SW 1271 (cell line): ENCODE measurements around the gene ALDH3B2.
"Not testable (repeated sequence)": the region's sequence is repeated elsewhere in the genome, so short reads cannot be mapped to it uniquely, and the experiment has no call there.

Source experiments
- DNase-seq, 2 experiments: peaks; one replicate each; lab custom pipeline; 2025; lab: John Stamatoyannopoulos, UW

ALDH3B2 gene

DNA sequence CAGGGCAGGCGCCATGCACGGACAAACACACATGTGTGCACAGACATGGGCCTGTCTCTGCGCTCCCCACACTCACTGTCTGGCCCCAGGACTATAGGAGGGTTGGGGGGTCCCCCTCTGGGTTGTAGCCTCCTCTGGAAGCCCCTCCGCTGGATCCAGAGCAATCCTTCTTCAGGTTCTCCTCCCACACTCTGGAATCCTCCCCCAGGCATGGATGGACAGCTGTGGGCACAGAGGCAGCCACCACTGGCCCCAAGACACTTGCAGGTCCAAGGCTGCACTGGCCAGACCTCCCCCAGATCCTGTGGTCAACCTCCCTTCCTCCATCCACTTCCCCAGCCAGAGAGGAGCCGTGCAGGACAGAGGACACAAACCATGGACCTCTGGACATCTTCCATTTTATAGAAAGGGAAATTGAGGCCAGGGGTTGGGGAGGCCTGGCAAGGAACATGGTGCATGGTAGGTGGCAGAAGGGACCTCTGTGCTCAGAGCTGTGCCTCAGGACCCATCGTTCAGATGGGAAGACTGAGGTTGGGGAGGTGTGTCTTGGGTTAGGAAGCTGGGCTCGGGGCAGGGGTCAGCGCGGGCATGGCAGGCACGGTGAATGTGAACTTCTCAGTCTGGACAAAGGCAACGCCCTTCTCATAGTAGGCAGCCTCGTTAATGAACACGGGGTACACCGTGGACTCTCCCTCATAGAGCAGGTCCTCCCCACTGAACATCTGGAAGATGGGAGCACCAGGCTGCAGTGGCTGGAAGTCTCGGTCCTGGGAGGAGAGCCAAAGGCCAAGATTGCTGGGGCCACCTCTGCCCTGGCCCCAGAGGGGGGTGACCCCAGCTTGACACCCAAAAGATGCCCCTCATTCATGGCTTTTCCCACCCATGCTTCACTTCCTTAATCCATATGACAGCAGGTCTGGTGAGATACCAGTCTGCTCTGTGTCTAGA lies 32.0 kb downstream of the ALDH3B2 start:
- no peak for DNase-seq

DNA sequence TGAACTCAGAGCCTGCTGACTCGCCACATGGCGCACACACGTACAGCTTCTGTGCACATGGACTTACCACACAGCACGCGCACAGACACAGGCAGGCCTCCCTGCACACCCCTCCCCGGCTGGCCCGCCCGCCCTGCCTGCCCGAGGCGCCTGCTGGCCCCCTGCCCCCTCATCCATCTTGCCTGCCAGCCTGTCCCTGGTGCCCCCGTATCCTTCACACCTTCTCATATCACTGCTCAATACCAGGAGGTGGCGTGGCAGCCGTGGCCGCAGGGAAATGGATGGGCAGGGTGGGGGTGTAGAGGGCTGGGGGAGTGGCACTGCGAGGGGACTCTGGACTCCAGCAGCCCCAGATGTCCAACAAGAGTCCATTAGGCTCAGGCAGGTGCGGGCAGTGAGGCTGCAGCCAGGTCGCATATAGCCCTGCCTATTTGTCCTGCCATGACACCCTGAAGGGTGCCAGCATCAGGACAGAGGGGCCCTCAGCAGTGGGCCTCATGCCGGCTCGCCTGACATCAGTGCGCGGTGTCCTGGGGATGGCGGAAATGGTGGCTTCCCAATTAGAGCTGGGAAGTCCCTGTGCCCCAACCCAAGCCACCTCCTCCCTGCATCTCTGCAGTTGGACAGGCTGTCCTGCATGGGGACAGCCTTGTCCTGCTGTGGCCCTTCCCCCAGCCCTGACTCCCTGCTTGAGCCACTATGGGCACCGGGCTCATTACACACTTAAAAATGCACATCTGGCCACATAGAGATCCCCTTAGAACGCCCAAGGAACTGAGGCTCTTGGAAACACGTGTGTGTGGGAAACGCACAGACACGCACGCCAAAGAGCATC lies 32.9 kb downstream of the ALDH3B2 start:
- DNase-seq = no peak

DNA sequence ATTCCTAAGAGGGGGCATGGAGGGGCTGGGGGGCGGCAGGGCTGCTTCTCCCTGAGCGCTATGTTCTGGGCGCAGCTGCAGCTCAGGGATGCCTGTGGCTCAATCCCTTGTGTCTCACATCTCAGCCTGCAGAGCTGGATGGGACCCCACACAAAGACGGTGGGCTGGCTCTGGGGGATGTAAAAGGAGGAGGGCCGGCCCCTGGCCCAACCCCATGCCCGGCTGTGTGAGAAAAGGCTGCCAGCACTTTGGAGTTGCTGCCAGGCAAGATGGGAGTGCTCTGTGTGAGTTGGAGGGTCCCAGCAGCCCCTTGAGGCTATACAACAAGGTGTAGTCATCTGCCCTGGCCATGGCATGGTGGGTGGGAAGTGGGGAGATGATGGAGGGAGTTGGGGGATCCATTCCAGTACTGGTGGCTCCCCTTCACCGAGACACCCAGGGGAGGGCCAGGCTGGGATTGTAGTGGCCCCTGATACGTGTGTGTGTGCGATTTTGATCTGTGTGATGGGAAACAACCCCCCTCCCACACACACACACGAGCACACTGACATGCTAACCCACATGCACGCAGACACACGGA lies 33.6 kb downstream of the ALDH3B2 start:
- no peak for DNase-seq

DNA sequence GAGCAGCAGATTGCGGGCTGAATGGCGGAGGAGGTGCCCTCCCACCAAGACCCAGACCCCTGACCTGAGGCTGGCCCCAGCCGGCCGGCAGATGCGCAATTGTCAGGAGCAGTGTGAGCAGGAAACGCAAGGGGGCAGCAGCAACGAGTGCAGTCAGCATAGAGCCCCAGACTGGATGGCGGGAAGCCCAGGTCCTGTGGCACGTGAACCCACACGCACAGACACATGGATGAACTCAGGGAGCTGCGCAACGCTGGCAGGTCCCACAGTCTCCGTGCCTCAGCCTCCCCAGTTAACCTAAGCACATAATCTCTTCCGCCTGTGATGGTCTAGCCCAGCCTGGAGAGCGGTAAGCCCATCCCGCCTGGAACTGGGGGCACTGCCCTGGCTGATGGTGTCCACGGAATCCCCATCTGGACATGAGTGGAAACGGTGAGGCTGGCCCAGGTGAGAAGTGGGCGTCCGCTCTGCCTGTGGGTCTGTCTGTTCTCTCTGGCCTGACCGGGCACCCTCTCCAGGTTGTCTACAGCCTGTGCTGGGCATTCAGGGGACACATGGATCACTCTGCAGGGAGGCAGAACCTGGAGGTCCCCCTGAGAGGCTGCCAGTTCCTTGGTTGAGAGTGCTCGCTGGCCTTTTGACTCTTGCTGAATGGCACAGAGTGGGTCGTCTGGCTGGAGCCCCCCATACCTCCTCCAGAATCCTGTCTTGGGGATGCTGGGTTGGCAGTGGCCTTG lies 34.2 kb downstream of the ALDH3B2 start:
- peak in 1 of 2 experiments; percentile 56 for DNase-seq

DNA sequence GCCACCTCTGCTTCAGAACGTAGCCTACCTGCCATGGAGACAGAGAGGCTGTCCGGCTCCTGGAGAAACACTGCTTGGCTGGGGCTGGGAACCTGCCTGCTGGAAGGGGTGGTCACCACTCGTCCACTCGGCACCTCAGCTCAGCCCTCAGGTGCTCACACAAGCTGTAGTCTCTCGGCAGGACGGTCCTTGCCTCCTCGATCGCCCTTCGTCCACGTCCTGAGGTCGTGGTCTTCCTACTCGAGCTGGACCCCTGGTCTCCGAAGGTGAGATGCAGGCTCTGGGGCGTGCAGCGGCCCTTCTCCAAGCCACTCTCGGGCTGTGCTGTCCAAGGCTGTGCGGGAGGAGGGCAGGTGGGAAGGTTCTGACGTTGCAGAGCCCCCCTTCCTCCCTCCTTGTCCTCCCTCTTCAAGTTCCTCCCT lies 35.0 kb downstream of the ALDH3B2 start, which contains the start of gene TBX10:
TSS of gene TBX10 (minus strand) at position 326 of the 422 bp plus-strand sequence. CDS start at position 35, 291 bp downstream.
- no peak for DNase-seq

DNA sequence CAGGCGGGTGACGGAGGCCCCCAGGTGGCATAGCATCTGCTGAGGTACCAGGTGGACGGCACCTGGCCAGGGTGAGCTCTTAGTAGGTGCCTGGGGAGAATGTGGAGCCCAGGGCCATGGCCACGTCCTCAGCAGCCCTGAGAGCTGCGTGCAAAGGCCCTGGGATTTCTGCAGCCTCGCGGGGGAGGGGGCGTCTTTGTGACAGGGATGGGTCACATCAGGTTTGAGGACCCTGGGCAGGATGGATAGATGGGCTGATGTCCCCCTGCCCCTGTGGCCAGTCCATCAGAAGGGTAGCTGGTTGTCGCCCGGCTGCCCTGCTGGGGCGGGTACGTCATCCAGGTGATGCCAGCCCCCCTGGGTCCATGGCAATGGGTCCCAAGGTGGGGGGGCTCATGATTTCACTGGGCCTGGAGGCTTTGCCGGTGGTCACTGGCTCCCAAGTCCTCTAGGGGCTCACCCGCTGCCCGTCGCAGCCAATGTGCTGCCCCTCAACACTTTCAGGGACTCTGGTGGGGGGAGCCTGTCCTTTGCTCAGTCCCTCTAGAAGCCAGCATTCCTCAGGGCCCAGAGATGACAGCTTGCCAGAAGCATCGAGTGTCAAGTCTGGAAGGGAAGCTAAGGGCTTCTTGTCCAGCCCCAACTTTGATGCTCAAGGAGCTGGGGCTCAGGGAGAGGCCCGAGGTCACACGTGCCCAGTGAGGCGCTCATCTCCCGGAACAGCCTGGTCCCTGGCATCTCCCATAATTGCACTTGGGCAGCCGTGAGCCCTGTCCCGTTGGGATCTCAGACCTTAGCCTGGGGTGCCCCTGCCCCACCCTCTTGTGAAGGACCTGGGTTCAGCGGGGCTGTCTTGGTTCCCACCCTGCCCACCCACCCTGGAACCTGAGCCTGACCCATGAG lies 35.6 kb downstream of the ALDH3B2 start:
- no peak for DNase-seq

DNA sequence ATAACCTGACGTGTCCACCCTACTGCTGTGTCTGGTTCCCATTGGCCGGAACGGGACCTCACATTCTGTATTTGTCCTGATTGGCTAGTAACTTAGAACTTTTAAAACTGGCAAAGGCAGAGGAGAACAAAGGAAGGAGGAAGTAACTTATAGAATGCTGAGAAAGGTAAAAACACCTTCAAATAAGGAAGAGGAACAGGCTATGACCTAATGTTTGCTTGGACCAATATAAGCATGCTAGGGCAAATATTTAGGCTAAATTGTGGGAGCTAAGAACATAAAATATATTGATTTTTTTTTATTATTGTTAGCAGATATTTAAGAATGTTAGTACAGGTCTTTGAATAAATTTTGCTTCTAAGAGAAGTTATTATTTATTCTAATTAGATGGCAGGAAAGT lies 37.0 kb downstream of the ALDH3B2 start:
- DNase-seq = not testable (repeated sequence)

DNA sequence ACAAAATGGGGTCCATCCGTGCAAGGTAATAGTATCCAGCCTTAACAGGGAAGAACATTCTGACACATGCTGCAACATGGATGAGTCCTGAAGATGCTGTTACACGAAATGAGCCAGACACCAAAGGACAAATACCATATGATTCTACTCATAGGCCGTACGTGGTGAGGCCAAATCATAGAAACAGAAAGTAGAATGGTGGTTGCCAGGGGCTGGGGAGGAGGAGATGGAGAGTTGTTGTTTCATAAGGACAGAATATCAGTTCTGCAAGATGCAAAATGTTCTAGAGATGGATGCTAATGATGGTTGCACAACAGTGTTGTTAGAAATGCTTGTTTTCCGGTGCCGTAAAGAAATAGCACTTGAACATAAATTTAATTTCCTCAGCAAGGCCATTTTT lies 37.5 kb downstream of the ALDH3B2 start:
- DNase-seq = no peak

DNA sequence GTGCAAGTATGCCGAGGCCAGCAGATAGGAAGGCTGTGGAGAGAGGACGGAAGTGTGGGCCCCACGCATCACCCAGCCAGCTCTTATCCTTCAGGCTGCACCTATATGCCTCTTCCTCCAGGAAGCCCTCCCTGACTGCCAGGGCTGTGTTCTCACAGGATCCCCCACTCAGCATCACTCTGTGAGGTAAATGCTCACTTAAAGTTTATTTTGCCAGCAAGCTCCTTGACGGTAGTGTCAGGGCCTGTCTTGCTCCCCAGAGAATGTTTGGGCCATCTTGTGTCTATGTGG lies 39.2 kb downstream of the ALDH3B2 start:
- DNase-seq = no peak

DNA sequence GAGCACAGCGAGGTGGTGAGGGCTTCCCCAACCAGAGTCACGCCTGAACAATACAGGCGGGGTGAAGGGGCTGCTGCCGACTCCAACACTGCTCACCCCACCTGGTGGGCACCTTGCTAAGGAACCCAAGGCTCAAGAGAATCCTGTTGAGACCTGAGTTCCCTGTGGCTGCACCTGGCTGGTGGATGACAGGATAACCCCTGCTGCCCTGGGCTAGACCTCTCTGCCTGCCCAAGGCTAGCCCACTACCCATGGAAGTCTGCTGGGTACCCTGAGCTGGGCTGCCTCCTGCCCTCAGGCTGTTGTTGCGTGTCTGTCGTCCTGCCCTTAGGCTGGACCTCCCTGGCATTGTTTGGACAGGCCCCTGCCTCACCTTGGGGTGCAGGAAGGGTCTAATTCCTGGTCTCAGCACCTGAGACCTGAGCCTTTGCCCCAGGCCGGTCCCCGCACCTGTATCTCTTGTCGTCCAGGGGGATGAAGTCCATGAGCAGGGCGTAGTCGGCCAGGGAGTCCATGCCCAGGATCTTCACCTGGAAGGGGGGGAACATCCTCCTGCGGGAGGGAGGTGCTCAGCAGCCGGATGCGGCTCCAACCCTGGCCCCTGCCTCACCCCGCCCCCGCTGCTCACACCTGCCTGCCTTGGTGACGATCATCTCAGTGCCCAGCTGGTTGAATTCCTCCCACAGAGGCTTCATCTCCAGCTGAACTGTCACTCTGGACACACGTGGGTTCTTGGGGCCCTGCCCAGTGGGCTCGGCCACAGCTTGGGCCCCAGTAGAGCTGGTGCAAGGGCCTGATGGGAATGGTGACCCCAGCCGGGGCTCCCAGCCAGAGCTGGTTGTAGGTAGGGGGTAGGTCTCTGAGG lies 39.8 kb downstream of the ALDH3B2 start:
- no peak for DNase-seq

DNA sequence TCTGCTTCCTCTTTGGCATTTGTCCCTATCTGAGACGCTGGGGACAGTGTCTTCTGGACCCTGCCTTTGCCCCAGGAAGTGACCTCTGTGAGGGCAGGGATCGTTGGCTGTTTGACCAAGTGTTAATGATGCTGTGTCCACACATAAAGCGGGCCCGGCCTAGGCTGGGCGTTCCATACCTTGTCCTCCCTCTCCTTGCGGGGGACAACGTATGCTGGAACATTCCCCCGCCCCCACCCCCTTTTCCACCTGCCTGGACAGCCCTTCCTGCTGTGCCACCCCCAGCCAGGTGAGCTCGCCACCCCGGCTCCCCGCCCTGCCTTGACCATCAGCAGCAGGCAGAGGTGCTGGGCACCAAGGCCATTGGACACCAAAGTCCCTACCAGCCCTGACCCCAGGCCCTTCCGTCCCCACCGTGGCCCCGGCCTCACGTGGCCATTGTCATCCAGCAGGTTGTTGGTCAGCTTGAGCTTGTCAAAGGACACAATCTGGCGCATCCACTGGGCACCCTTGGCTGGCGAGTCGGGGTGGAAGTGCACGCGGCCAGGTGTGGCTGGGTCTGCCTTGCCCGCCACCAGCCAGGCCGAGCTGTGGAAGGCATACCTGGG lies 40.6 kb downstream of the ALDH3B2 start:
- DNase-seq = no peak

DNA sequence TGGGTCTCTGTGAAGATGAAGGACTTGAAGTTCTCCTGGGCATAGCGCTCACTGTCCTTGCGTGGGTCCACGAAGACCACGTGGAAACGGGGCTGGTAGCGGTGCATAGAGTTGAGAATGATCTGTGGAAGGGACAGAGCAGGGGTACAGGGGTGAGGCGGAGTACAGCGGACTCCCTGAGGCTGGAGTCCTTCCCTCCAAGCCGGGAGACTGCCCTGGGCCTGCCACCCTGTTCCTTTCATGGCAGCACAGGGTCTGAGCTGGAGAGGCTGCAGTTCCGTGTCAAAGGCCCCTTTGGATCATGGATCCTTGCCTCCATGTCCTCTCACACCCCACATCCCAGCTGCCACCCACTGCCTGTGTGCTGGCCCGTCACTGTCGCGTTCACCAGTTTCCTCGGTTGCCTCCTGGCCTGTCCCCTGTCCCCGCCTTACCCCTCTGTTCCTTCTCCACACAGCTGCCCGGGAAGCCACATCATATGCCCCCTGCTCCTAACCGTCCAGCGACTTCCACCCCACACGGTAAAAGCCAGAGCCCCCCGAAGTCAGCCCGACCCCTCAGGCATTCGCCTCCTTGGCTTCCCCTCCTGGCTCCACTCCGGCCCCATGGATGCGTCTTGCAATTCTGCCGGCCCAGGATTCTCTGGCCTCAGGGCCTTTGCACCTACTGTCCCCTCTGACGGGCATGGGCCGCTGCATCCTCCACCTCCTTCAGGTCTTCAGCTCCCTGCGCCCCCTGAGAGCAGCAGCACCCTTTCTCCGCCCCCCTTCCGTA lies 41.3 kb downstream of the ALDH3B2 start:
- no peak for DNase-seq

DNA sequence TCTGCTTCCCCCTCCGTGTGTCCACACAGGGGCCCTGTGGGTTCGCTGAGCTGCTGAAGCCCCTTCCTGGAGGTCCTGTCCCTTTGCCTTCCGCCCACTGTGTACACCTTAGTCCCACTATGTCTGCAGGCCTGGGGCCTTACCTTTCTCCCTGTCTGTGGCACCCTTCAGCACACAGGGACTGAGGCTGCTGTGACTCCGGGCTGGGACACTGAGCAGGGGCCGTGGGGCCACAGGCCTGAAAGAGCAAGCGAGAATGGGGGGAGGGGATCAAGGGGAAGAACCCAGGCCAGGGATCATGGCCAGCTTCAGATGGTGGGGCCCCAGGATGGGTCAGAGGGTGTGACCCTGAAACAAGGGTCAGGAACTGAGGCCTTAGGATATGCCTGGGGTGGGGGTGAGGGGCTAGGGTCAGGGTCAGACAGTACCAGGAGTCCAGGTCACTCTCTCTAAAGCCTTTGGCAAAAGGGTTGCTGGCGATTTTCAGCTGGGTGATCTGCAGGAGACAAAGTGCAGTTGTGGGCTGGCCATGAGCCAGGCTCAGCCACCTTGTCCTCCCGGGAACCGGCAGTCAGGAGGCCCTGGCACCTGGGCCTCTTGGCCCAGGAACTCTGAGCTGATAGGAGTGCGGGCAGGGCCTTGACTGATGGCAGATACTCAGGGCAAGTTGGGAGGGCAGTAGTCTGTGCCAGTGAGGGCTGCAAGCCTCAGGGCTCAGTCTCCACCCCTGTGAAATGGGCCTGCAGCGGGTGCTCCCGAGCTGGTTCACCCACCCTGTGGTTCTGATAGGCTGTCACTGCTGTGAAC lies 42.0 kb downstream of the ALDH3B2 start:
- no peak for DNase-seq

DNA sequence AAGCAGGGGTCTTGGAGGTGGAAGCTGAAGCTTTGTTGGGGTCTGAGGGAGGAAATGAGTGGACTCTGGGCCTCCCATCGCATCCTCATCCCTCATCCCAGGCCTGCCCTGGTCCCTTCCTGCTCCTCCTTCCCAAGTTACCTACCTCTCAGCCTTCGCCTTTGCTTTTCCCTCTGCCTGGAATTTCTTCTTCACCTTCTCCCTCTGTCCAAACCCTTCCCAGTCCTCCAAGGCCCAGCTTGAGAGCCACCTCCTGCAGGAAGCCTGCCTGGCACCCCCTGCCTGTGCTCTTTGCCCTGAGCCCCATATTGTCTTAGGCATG lies 42.6 kb downstream of the ALDH3B2 start:
- DNase-seq = no peak

DNA sequence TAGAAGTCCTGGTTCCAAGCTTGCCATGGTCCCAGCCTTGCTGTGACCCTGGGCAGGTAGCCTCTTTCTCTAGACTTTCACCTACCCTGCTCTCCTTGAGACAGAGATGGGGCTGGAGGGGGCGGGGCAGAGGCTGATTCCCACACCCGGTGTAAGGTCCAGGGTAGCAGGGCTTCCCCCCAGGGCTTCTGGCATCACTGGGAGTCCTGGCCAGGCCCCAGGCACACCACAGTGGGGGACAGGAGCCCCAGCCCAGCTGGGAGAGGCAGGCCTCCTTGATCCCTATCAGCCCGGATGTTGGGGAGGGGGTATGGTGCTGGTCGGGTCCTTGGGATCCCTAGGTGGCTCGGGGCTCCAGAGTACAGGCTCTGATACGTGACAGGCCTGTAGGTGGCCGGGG lies 43.0 kb downstream of the ALDH3B2 start:
- no peak for DNase-seq

DNA sequence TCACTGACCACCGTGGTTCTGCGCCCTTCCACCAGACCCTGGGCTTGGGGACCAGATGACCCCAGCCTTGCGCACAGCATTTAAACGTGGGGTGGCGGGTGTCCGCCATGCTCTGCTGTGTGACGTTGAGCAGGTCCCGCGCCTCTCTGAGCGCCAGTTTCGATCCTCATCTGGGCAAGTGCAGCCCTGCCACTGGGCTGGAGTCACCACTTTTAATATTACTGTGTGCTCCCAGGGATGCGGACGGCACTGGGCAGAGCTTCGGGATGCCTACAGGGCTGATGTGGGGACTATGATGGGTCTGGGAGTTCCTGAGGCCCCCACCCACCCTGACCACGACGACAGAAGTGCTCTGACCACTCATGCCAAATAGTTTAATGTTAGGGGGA lies 43.5 kb downstream of the ALDH3B2 start:
- DNase-seq = no peak

DNA sequence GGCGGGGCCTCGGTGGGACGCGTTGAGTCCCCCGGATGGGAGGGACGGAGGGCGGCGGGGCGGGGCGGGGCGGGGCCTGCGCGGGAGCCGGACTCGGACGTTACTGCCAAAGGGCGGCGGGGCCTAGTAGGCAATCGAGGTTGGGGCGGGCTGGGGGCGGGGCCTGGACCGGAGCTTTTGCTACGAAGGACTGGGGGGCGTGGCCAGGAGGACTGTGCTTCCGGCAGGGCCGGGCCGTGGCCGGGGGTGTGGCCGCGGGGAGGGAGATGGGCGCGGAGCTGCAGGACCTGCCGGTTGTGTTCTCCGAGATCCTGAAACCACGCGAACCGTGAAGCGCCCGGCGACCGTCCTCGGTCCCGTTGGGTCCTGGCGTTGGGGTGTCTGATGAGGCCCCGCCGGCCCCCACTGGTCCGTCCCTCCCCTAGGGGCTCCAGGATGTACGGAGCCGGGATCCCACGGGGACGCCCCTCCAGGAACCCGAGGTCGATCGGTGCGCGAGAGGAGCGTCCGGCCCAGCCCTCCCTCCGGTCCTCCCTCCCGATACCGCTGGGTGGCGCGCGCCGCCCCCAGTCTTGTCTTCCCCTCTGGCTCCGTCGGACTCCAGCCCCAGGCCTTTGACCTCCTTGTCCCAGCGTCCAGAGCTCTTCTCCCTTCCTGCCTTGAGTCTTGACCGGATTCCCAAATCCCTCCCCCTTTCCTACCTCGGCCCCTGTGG lies 44.0 kb downstream of the ALDH3B2 start:
- DNase-seq = peak; percentile 91 to 97
